Nephron progenitor cell (in vitro differentiated cells): ENCODE data around the gene PFKM.

ENCODE experiments used
- DNase-seq: peaks from one replicate; pipeline ENCODE4 v3.0.0; 2021
- H3K27ac Mint-ChIP-seq: 2 replicates; pipeline ENCODE4 v1.8.0; 2021; ENCODE audit warnings: mild to moderate bottlenecking, moderate library complexity, mixed read lengths
- H3K27me3 Mint-ChIP-seq: 2 replicates; pipeline ENCODE4 v1.8.0; 2021; ENCODE audit warnings: mild to moderate bottlenecking, low read depth, mixed read lengths; ENCODE audit not compliant: poor library complexity
- H3K36me3 Mint-ChIP-seq: 2 replicates; pipeline ENCODE4 v1.8.0; 2021; ENCODE audit warnings: low read depth, mixed read lengths
- H3K4me1 Mint-ChIP-seq: 2 replicates; pipeline ENCODE4 v1.8.0; 2021; ENCODE audit warnings: mixed read lengths
- H3K4me3 Mint-ChIP-seq: 2 replicates; pipeline ENCODE4 v1.8.0; 2021; ENCODE audit warnings: mild to moderate bottlenecking, moderate library complexity, mixed read lengths
- H3K9me3 Mint-ChIP-seq: 2 replicates; pipeline ENCODE4 v1.8.0; 2021; ENCODE audit warnings: mild to moderate bottlenecking, moderate library complexity, mixed read lengths
- CTCF ChIP-seq: fragments of 200-600 bp; sonication (generic); IDR thresholded peaks from 2 replicates; pipeline ENCODE4 v1.5.0; 2021; ENCODE audit warnings: antibody characterized with exemption

PFKM gene

GRCh38 chr12:48183091-48183875 is 64.1 kb downstream of the PFKM start, which contains the start of gene CCDC184:
Gene CCDC184, plus strand, starts transcription at chr12:48183644. Its CDS starts 479 bp downstream, at chr12:48184123.
- peak; percentile 68 for DNase-seq
- H3K4me3 Mint-ChIP-seq = peak within 1 kb of the TSS; percentile 88
- peak within 1 kb of the TSS; percentile 86 for H3K27ac Mint-ChIP-seq
- TF ChIP-seq CTCF = no peak
- peaks cover 54% of the 10 kb centered on the region for H3K4me1 Mint-ChIP-seq
- no peaks in the 10 kb centered on the region for H3K36me3 Mint-ChIP-seq
- peaks cover 89% of the 10 kb centered on the region for H3K27me3 Mint-ChIP-seq
- no peaks in the 10 kb centered on the region for H3K9me3 Mint-ChIP-seq

GRCh38 chr12:48183876-48184548 is 64.8 kb downstream of the PFKM start:
- peaks cover 85% of the 10 kb centered on the region for H3K27me3 Mint-ChIP-seq
- H3K4me3 Mint-ChIP-seq = peak overlapping the region; percentile 88
- H3K4me1 Mint-ChIP-seq = peaks cover 48% of the 10 kb centered on the region
- no peaks in the 10 kb centered on the region for H3K9me3 Mint-ChIP-seq
- H3K36me3 Mint-ChIP-seq = no peaks in the 10 kb centered on the region
- H3K27ac Mint-ChIP-seq = no peak overlapping the region
- TF ChIP-seq CTCF = no peak
- DNase-seq = peak; percentile 48

- H3K4me3 Mint-ChIP-seq = peak overlapping the region; percentile 88
- H3K27me3 Mint-ChIP-seq = peaks cover 85% of the 10 kb centered on the region
- no peaks in the 10 kb centered on the region for H3K36me3 Mint-ChIP-seq
- H3K27ac Mint-ChIP-seq = no peak overlapping the region
- DNase-seq = peak; percentile 30
- H3K4me1 Mint-ChIP-seq = peaks cover 49% of the 10 kb centered on the region
- no peak for TF ChIP-seq CTCF
- H3K9me3 Mint-ChIP-seq = no peaks in the 10 kb centered on the region
Measured at GRCh38 chr12:48184549-48184922, 65.4 kb downstream of the PFKM start.

- H3K4me1 Mint-ChIP-seq = peaks cover 55% of the 10 kb centered on the region
- peak; percentile 23 for DNase-seq
- no peaks in the 10 kb centered on the region for H3K36me3 Mint-ChIP-seq
- no peaks in the 10 kb centered on the region for H3K9me3 Mint-ChIP-seq
- peaks cover 87% of the 10 kb centered on the region for H3K27me3 Mint-ChIP-seq
- no peak for TF ChIP-seq CTCF
- H3K27ac Mint-ChIP-seq = no peak overlapping the region
- peak overlapping the region; percentile 88 for H3K4me3 Mint-ChIP-seq
Measured at GRCh38 chr12:48185181-48185919, 66.2 kb downstream of the PFKM start.

GRCh38 chr12:48187916-48188695 is 68.9 kb downstream of the PFKM start:
- TF ChIP-seq CTCF = no peak
- H3K9me3 Mint-ChIP-seq = no peaks in the 10 kb centered on the region
- no peak for DNase-seq
- no peaks in the 10 kb centered on the region for H3K36me3 Mint-ChIP-seq
- peaks cover 36% of the 10 kb centered on the region for H3K4me1 Mint-ChIP-seq
- no peak overlapping the region for H3K27ac Mint-ChIP-seq
- no peak overlapping the region for H3K4me3 Mint-ChIP-seq
- peaks cover 60% of the 10 kb centered on the region for H3K27me3 Mint-ChIP-seq
